ENCODE measurements around the gene GALNT6. TPM values are rescaled to one million over a fixed set of nuclear protein-coding genes. Genes with fewer than 3 reads are reported as not detected.

The GALNT6 gene
- total RNA-seq, 1 experiment from 2014 or later, result 0.10 TPM

DNA sequence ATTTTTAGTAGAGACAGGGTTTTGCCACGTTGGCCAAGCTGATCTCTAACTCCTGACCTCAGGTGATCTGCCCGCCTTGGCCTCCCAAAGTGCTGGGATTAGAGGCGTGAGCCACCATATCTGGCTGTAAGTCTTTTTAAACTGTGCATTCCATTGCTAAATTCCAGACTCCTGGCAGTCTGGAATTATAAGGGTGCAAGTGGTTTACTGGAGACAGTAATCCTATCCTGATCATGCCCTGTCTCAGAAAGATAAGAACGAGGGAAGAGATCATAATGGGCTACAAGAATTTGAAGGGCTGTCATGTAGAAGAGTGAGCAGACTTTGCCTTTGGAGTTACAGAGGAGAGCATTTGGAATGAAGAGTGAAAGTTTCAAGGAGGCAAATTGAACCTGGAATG is 26.6 kb upstream of the GALNT6 start:
- H3K9me3 ChIP-seq (replicated peaks), result no peaks in the 10 kb centered on the region

DNA sequence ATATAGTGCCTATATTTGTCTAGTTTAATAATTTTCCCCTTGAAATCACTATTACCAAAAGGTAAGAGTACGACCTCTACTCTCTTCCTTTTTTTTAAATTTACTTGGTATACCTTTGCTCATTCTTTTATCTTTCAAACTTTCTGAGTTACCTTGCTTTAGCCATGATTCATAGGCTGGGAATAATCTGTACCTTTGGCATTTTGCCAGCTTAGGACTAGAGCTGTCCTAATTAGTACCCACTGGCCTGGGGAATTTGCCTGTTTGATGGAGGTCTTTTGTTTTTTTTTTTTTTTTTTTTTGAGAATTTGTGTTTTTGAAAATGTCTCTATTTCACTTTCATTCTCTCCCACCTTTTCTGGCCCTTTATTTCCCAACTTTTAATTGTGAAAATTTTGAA is 24.7 kb upstream of the GALNT6 start:
- DNase-seq, result no peak
- Histone ChIP-seq H3K9me3 (replicated peaks) (no peaks in the 10 kb centered on the region), H3K36me3 (no peaks in the 10 kb centered on the region), H3K4me1 (no peaks in the 10 kb centered on the region), H3K4me3 (no peak overlapping the region), H3K27me3 (peaks cover 17% of the 10 kb centered on the region), H3K27ac (no peak overlapping the region)

More for the DNA sequence above, 26.6 kb upstream of the GALNT6 start:
- H3K27ac ChIP-seq, result no peak overlapping the region
- peaks cover 9% of the 10 kb centered on the region for H3K27me3 ChIP-seq
- no peaks in the 10 kb centered on the region for H3K4me1 ChIP-seq
- H3K4me3 ChIP-seq, result no peak overlapping the region
- DNase-seq, result no peak
- H3K36me3 ChIP-seq, result no peaks in the 10 kb centered on the region

DNA sequence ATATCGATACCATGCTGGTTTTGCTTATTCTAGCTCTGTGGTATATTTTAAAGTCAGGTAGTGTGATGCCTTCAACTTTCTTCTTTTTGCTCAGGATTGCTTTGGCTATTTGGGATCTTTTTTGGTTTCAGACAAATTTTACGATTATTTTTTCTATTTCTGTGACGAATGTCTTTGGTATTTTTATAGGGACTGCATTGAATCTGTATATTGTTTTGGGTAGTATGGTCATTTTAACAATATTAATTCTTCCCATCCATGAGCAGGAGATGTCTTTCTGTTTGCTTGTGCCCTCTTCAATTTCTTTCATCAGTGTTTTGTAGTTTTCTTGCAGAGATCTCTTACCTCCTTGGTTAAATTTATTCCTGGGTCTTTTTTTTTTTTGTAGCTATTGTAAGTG is 22.6 kb upstream of the GALNT6 start:
- no peak overlapping the region for H3K4me3 ChIP-seq
- H3K36me3 ChIP-seq, result no peaks in the 10 kb centered on the region
- H3K9me3 ChIP-seq (replicated peaks), result no peaks in the 10 kb centered on the region
- no peaks in the 10 kb centered on the region for H3K4me1 ChIP-seq
- no peak overlapping the region for H3K27ac ChIP-seq
- H3K27me3 ChIP-seq, result peaks cover 10% of the 10 kb centered on the region
- DNase-seq, result no peak

DNA sequence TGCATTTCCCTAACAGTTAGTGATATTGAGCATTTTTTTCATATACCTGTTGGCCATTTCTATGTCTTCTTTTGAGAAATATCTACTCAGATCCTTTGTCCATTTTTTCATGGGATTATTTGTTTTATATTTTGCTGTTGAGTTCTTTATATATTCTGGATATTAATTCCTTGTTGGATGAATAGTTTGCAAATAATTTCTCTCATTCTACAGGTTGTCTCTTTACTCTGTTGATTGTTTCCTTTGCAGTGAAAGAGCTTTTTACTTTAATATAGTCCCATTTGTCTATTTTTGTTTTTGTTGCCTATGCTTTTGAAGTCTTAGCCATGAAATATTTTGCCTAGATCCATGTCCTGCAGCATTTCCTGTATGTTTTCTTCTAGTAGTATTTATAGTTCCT is 21.9 kb upstream of the GALNT6 start:
- Histone ChIP-seq H3K9me3 (replicated peaks) (no peaks in the 10 kb centered on the region), H3K36me3 (no peaks in the 10 kb centered on the region), H3K27me3 (peaks cover 10% of the 10 kb centered on the region), H3K4me3 (no peak overlapping the region), H3K4me1 (no peaks in the 10 kb centered on the region), H3K27ac (no peak overlapping the region)
- no peak for DNase-seq

DNA sequence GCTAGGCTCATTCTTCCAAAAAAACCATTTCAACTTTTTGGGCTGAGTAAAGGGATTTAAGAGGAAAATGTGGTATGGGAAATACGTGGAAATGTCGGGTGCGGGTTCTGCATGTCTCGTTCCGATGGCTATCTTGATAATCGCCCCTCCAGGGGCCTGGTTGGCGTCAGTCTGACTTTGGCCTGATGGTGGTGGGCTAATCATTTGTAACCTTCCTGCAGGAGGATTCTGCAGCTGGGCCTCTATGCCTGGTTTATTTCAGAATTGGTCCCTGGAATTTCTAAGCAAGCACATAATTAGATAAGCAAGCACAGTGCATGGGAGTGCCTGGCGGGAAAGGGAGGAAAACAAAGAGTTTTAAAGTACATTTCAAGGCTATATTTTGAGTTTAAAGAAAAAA is 18.6 kb upstream of the GALNT6 start:
- Histone ChIP-seq H3K27me3 (peaks cover 10% of the 10 kb centered on the region), H3K9me3 (replicated peaks) (no peaks in the 10 kb centered on the region), H3K27ac (no peak overlapping the region), H3K4me3 (no peak overlapping the region), H3K36me3 (no peaks in the 10 kb centered on the region), H3K4me1 (no peaks in the 10 kb centered on the region)
- DNase-seq, result no peak

DNA sequence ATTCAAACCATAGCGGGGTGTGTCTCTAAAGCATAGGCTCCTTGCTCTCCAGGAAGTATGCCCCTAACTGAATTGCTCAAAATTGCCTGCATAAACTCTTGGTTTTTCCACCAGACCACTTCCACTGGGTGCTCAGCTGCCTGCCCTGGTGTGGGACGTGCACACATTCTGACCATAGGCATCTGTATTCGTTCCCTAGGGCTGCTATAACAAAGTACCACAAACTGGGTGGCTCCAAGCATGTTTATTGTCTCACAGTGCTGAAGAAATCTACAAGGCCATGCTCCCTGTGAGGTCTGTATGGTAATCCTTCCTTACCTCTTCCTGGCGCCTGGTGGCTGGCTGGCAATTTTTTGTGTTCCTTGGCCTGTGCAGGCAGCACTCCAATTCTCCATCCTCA is 16.4 kb upstream of the GALNT6 start:
- Histone ChIP-seq H3K4me1 (no peaks in the 10 kb centered on the region), H3K27me3 (peaks cover 6% of the 10 kb centered on the region), H3K4me3 (no peak overlapping the region), H3K27ac (no peak overlapping the region), H3K36me3 (no peaks in the 10 kb centered on the region), H3K9me3 (replicated peaks) (no peaks in the 10 kb centered on the region)
- no peak for DNase-seq

DNA sequence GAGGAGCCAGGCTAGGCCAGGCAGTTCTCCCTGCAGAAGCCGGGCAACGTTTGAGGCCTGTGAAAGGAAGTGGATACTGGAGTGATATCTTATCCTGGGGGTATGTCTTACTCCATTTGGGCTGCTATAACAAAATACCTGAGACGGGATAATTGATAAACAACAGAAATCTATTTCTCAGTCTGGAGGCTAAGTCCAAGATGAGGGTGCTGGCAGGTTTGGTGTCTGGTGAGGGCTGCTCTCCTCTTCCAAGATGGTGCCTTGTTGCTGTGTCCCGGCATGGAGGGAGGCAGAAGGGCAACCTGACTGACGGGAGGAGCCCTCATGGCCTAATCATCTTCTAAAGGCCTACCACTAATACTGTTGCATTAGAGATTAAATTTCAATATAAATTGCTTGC is 15.7 kb upstream of the GALNT6 start:
- Histone ChIP-seq H3K9me3 (replicated peaks) (no peaks in the 10 kb centered on the region), H3K27me3 (peaks cover 4% of the 10 kb centered on the region; the same call in 1 of the 2 replicates), H3K4me3 (no peak overlapping the region), H3K4me1 (no peaks in the 10 kb centered on the region), H3K27ac (no peak overlapping the region), H3K36me3 (no peaks in the 10 kb centered on the region)
- no peak for DNase-seq

DNA sequence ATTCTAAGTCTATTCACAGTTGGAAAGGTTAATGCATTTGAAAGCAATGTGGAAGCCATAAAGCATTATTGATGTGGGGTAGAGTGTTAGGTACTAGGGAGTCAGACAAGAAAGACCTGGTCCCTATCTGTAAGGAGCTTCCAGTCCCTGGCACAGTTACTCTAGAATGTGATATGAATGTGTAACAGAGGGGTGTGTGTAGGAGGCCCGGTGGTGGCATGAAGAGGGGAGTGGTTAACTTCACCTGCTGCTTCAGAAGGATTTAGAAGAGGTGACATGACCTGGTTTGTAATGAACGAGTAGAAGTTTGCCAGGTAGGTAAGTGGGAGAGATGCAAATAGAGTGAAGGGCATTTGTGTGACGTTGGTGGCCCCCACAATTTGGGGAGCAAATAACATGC is 15.1 kb upstream of the GALNT6 start:
- no peak overlapping the region for H3K27ac ChIP-seq

DNA sequence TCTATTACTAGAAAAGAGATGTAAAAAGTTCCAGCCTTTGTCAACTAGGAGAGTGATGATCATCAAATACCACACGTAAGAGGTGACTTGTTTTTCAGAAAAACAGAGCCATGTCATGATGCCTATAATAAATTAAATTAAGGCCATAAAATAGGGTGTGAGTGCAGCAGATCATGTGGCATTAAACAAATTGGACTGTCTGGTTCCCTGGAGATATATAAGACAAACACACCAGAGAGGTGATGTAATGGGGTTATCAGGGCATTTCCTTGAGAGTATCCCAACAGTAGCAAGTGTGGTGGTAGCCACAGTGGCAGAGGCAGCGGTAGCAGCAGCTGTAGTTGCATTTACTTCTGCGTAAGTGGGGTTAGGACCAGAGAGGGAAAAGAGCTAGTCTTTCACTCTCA is 14.6 kb upstream of the GALNT6 start:
- H3K4me1 ChIP-seq, result no peaks in the 10 kb centered on the region
- no peaks in the 10 kb centered on the region for H3K36me3 ChIP-seq
- no peak overlapping the region for H3K27ac ChIP-seq
- DNase-seq, result no peak
- no peak overlapping the region for H3K4me3 ChIP-seq
- no peaks in the 10 kb centered on the region for H3K9me3 ChIP-seq (replicated peaks)
- H3K27me3 ChIP-seq, result no peaks in the 10 kb centered on the region

More for the DNA sequence above, 15.1 kb upstream of the GALNT6 start:
- DNase-seq, result no peak
- H3K4me3 ChIP-seq, result no peak overlapping the region
- peaks cover 3% of the 10 kb centered on the region; the same call in 1 of the 2 replicates for H3K27me3 ChIP-seq
- no peaks in the 10 kb centered on the region for H3K4me1 ChIP-seq
- H3K9me3 ChIP-seq (replicated peaks), result no peaks in the 10 kb centered on the region
- H3K36me3 ChIP-seq, result no peaks in the 10 kb centered on the region

DNA sequence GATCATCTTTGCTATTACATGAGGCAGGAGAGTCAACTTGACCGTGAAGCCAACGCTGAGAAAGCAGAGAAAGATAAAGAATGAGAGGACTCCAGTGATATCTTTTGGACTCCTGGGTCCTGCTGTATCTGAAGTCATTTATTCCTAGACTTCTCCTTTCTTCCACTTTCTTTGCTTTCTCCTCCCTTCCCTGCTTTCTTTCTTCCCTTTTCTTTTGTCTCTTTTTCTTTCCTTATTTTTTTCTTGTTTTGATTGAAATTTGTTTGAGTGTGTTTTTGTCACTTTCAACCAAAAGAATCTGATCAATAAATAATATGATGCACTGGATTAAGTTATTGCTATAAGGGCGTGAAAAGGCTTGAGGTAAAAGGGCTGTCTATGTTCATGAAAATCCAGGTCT is 13.4 kb upstream of the GALNT6 start:
- H3K27ac ChIP-seq, result no peak overlapping the region

DNA sequence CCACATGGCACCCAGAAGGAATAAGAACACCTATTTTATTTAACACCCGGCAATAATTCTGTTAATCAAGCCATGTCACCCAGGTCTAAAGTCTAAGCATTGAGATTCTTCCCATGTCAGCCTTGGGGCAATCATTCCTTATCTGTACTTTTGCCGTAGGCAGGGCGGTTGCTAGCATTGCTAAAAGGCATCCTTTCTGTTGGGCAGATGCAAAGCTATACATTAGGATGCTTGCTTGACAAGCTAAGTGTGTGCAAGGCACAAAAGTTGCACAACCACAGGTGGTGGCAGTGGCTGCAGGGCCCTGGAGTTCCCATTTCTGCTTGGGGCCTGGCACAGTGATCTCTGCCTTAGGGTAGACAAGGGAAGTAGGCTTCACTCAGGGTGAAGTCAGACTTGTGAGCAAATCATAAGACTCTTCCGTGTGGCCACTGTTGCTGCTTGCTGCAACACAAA is 12.5 kb upstream of the GALNT6 start:
- H3K27me3 ChIP-seq, result no peaks in the 10 kb centered on the region; the same call in 1 of the 2 replicates
- no peak for DNase-seq
- no peak overlapping the region for H3K27ac ChIP-seq
- no peaks in the 10 kb centered on the region for H3K36me3 ChIP-seq
- H3K9me3 ChIP-seq (replicated peaks), result no peaks in the 10 kb centered on the region
- no peaks in the 10 kb centered on the region for H3K4me1 ChIP-seq
- H3K4me3 ChIP-seq, result no peak overlapping the region

More for the DNA sequence above, 13.4 kb upstream of the GALNT6 start:
- Histone ChIP-seq H3K4me1 (no peaks in the 10 kb centered on the region), H3K9me3 (replicated peaks) (no peaks in the 10 kb centered on the region), H3K27me3 (no peaks in the 10 kb centered on the region; the same call in 1 of the 2 replicates), H3K36me3 (no peaks in the 10 kb centered on the region), H3K4me3 (no peak overlapping the region)
- no peak for DNase-seq

DNA sequence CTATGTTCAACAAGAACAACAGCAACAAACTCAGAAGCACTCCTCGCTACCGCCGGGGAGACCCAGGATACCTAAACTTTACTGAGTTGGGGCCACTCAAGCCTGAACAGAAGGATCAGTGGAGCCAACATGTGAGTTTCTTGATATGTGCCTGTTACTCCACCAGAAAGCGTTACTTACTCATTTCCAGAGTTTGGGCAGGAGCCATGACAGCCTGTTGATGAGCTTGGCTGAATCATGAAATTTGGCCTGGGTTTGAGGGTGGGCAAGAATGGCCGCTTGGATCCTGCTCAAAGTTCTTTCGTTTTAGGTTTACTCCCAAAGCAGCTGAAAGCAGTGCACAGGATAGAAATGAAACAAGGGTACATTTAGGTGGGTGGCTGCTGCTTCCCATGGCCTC is 12.0 kb upstream of the GALNT6 start:
- H3K4me3 ChIP-seq, result no peak overlapping the region
- H3K27ac ChIP-seq, result no peak overlapping the region
- H3K36me3 ChIP-seq, result no peaks in the 10 kb centered on the region
- peaks cover 3% of the 10 kb centered on the region; the same call in 1 of the 2 replicates for H3K27me3 ChIP-seq
- no peak for DNase-seq
- no peaks in the 10 kb centered on the region for H3K9me3 ChIP-seq (replicated peaks)
- no peaks in the 10 kb centered on the region for H3K4me1 ChIP-seq

DNA sequence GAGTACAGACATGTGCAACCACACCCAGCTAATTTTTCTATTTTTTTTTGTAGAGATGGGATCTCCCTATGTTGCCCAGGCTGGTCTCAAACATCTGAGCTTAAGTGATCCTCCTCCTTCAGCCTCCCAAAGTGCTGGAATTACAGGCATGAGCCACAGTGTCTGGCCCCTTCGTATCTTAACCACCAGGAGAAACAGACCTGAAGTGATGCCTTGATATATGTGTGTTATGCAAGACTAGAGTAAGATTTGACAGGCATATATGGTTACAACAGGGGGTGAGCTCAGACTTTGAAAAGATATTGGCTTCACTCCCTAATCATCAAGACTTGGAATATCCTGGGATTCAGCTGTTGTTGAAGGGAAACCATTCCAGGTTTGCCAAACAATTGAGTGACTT is 10.7 kb upstream of the GALNT6 start:
- no peaks in the 10 kb centered on the region for H3K36me3 ChIP-seq
- no peaks in the 10 kb centered on the region for H3K9me3 ChIP-seq (replicated peaks)
- no peak overlapping the region for H3K27ac ChIP-seq
- H3K4me1 ChIP-seq, result no peaks in the 10 kb centered on the region
- H3K4me3 ChIP-seq, result no peak overlapping the region
- DNase-seq, result no peak
- peaks cover 4% of the 10 kb centered on the region for H3K27me3 ChIP-seq

DNA sequence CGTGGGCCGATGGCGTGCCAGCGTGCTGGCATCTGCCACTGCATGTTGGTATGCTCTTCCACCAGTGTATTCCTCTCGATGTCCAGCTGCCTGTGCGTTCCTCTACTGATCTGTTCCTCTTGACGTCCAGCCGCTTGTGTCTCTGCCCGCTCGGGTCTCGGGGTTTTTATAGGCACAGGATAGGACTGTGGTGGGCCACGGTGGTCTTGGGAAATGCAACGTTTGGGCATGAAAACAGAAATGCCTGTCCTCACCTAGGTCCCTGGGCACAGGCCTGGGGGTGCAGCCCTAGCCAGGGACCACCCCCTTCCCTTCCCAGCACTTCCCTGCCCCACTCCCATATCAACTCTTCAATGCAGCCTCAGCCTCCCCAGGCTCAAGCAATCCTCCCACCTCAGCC is 10.3 kb upstream of the GALNT6 start:
- H3K27ac ChIP-seq, result no peak overlapping the region
- H3K4me1 ChIP-seq, result no peaks in the 10 kb centered on the region
- H3K9me3 ChIP-seq (replicated peaks), result no peaks in the 10 kb centered on the region
- H3K27me3 ChIP-seq, result peaks cover 4% of the 10 kb centered on the region
- H3K36me3 ChIP-seq, result no peaks in the 10 kb centered on the region
- no peak overlapping the region for H3K4me3 ChIP-seq
- no peak for DNase-seq

DNA sequence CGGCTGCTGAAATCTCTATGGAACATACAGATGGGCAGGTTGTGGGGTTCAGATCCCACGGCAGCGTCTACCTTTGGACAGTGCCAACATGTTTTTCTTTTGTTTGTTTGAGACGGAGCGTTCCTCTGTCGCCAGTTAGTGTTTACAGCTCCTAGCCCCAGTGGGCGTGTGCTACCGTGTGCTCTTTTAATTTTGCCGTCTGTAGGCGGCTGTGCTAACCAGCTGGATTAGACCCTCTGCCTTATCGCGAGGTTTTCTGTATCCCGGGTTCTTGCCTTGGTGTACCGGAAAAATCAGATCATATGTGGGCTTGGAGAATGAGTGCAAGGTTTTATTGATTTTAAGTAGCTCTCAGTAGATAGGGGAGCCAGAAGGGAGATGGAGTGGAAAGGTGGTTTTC is 9.8 kb upstream of the GALNT6 start:
- H3K9me3 ChIP-seq (replicated peaks), result no peaks in the 10 kb centered on the region
- no peaks in the 10 kb centered on the region for H3K4me1 ChIP-seq
- DNase-seq, result no peak
- H3K36me3 ChIP-seq, result no peaks in the 10 kb centered on the region
- no peak overlapping the region for H3K27ac ChIP-seq
- H3K4me3 ChIP-seq, result no peak overlapping the region
- peaks cover 4% of the 10 kb centered on the region for H3K27me3 ChIP-seq

DNA sequence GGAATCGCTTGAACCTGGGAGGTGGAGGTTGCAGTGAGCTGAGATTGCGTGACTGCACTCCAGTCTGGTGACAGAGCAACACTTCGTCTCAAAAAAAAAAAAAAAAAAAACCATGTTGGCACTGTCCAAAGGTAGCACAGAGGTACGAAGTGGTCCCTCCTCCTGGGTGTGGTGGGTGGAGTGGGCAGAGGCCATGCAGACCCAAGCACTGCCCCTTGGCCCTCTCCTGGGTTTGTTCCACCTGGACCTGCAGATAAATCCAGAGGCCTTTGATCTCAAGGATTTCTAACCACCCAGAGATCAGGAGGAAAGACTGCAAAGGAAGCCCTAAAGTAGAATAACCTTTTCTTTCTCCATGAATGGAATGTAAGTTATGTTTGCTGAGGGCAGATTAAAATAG is 8.7 kb upstream of the GALNT6 start:
- Histone ChIP-seq H3K4me3 (no peak overlapping the region), H3K27me3 (peaks cover 11% of the 10 kb centered on the region), H3K9me3 (replicated peaks) (no peaks in the 10 kb centered on the region), H3K4me1 (no peaks in the 10 kb centered on the region), H3K36me3 (no peaks in the 10 kb centered on the region), H3K27ac (no peak overlapping the region)
- DNase-seq, result no peak

All from SJCRH30 (cell line).